NCI-H2196 treated with DMSO at 0.1 percent for 48 hours (cell line): ENCODE measurements around the gene ZSWIM5.
"Not testable (repeated sequence)": the region's sequence is repeated elsewhere in the genome, so short reads cannot be mapped to it uniquely, and the experiment has no call there.

Experiments
- DNase-seq: peaks from one replicate; lab custom pipeline; 2025; ENCODE audit not compliant: unreplicated experiment; lab: John Stamatoyannopoulos, UW

ZSWIM5 gene

DNA sequence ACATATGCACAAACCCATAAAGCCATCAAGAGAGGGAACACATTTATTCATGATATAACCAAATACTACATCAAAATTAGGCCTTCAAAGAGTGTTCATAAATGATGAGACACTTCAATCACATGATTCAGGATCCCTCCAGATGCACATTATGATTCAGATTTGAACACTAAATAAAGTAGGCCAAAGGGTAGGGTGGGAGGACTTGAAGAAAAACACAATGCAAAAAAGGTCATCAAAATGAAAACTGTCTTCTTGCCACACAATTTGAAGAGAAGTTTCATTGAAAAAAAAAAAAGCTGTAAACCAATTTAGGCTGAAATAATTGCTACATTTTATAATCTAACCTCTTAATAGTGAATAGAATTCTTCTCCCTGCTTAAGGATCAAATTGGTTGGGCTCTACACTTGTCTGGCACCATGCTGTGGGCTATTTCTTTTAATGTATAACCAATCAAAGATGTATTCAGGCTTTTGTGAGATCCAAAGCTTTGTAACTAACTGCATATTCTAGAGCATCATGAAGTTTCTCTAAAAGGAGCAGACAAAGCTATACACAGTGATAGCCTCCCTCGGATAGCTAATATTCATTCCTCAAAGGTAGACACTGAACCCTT lies 58.1 kb downstream of the ZSWIM5 start:
- no peak for DNase-seq

DNA sequence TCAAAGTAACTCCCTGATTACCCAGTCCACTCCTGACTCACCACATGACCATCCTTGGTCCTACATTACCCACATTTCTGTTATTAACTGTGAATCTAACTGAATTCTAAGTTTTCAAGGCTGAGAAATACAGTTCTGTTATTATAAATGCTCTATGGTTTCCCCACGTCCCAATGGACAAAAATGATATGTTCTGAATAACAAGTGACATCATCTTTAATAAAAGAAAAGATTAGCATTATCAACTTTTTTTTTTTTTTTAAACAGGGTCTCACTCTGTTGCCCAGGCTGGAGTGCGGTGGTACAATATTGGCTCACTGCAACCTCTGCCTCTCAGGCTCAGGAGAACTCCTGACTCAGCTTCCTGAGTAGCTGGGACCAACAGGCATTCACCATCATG lies 59.6 kb downstream of the ZSWIM5 start:
- no peak for DNase-seq

DNA sequence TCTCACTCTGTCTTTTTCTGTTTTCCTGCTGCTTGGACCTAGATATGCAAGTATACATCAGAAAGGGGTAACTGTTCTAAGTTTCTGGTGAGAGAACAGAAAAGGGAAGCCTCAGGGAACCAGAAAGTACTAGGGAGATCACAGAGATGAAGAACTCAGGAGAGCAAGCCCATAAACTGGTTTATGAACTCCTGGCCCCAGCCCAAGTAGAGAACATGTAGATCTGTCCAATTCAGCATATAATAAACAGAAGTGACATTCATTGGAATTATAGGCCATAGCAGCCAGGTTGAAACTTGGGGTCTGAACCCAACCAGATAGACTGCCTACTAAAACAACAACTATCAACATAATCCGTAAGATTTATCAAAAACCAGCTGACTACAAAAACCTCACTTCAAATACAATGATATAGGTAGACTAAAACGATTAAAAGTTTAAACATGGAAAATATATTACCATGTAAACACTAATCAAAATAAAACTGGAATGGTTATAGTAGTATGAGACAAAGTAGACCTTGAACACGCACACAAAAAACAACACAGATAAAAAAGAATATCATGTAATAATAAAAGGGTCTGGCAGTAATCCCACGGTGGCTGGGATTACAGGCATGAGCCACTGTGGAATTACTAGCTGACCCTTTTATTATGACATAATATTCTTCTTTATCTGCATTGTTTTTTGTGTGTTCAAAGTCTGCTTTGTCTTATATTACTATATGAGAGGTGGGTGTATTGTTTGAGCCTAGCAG lies 65.0 kb downstream of the ZSWIM5 start:
- DNase-seq: no peak

GRCh38 chr1:45136984-45137383 lies 69.4 kb downstream of the ZSWIM5 start:
- DNase-seq: no peak

DNA sequence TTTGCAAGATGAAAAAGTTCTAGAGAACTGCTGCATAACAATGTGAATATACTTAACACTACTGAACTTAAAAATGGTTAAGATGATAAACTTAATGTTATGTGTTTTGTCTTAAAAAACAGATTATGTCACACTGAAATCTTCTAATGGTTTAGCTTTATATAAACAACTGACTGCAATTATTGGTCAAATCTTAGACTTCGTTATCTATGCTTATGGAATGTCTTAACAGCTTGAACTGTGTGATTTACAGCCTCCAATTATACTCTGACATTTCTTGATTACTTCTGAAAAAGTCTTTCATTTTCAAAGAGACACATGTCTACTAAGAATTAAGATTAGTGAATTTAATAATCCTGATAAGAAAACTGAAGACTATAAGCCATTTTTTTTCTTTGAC lies 71.1 kb downstream of the ZSWIM5 start:
- DNase-seq: no peak

GRCh38 chr1:45134461-45134873 lies 71.9 kb downstream of the ZSWIM5 start:
- no peak for DNase-seq

DNA sequence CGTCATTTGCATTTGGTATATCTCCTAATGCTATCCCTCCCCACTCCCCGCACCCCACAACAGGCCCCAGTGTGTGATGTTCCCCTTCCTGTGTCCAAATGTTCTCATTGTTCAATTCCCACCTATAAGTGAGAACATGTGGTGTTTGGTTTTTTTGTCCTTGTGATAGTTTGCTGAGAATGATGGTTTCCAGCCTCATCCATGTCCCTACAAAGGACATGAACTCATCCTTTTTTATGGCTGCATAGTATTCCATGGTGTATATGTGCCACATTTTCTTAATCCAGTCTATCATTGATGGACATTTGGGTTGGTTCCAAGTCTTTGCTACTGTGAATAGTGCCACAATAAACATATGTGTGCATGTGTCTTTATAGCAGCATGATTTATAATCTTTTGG lies 73.7 kb downstream of the ZSWIM5 start:
- DNase-seq: not testable (repeated sequence)

DNA sequence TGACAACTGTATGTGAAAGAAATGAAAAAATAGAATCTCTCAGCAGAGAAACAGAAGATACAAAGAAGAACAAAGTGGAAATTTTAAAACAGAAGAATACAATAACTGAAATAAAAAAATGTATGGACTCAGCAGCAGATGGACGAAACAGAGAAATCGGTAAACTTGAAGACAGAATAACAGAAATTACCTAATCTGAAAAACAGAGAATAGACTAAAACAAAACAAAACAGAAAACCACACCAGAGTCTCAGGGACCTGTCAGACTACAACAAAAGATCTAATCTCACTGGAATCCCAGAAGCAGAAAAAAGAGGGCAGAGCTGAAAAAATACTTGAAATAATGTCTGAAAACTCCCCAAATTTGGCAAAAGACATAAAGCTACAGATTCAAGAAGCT lies 83.0 kb downstream of the ZSWIM5 start:
- DNase-seq: no peak

DNA sequence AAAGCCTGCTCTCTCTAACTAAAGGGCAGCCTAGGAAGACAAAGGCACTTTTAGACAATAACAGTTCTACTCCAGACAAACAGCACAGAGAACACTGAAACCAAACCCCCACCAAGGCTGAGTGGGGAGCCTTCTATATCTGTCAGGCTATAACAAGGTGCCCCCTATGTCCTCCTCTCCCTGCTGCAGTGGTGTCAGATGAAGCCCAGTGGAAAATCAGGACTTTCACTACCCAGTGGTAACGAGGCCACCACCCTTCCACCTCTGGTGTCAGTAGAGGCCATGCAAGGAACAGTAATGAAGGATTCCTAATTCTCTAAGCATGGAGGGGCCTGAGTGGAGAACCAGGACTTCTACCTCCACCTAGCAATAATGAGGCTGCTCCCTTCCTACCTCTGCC lies 83.7 kb downstream of the ZSWIM5 start:
- DNase-seq: no peak

DNA sequence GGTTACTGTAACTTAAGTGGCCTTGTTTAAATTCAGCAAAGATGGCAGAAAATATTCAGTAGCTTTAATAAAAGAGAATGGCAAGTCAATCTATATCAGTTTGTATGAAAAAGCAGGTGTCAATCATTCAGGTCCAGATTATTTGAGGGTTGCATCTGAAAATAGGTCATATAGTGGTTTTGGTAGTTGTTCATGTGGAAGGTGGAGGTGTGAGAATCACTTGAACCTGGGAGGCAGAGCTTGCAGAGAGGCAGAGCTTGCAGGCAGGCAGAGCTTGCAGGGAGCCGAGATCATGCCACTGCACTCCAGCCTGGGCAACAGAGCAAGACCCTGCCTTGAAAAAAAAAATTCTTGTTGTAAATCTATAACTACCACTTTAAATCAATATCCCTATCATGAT lies 88.6 kb downstream of the ZSWIM5 start:
- no peak for DNase-seq

DNA sequence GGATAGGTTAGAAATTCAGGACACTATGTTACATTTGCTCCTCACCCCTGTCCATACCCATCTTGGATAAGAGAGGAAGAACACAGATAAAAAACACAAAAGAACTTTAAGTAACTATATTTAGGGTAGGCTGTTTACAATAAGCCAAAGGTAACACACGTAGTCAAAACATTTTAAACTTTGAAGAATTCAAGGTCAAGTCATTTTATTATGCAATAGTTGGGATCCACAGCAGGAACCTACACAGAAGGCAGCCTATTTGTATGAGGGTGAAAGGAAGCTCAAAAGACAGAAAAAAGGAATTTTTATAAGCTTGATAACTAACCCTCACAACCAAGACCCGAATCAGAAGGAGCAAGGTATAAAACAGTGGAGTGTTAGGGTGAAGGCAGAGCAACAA lies 89.6 kb downstream of the ZSWIM5 start:
- no peak for DNase-seq

DNA sequence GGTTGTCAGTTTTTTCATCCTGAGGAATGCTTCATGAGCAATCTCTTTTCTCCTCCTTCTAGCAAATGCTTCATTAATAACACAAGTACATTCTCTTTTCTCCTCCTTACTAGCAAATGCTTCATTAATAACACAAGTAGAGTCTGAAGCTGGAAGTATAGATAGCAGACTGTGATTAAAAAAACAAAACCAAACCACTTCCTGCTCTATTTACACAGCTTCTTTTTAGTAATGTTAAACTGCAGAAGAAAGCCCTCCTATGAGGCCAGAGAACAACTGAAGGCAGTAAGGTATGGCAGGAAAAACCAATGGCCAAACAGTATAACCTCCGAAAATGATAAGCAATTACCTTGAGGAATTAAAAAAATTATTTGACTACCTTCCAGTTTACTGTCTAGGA lies 90.1 kb downstream of the ZSWIM5 start:
- DNase-seq: no peak

- DNase-seq: not testable (repeated sequence)
Observed at GRCh38 chr1:45115198-45115597, 91.2 kb downstream of the ZSWIM5 start.

DNA sequence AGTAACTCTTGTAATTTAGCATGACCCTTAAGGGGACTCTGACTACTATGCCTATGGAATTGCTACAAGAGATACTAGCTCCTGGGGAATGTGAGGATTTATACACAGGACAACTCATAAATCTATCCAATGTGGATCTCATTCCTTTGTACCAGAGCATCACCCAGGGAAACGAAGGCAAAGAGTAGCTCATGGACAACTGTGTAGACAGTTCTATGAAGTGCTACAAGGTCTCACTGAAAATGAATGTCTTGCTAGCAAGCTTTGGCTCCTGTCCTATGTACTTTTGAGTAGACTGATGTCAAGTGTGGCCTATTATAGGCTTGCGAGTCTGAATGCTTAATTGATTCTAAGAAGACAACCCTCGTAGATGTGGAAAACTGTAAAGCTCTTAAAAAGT lies 93.7 kb downstream of the ZSWIM5 start:
- DNase-seq: no peak

DNA sequence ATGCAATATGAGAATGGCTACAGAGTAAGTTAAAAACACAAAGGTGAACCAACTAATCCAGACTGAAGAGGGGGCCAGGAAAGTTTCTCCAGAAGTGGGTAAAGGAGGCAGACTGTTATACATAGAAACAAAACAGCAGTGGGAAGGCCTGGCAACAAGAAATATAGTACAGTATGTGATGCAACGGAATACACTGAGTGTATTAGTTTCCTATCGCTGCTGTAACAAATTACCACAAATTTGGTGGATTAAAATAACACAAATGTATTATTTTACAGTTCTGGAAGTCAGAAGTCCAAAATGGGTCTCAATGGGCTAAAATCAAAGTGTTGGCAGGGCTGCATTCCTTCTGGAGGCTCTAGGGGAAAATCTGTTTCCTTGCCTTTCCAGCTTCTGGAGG lies 95.2 kb downstream of the ZSWIM5 start:
- DNase-seq: no peak

GRCh38 chr1:45107782-45108181 lies 98.6 kb downstream of the ZSWIM5 start:
- no peak for DNase-seq

- DNase-seq: not testable (repeated sequence)
Observed at GRCh38 chr1:45106864-45107263, 99.5 kb downstream of the ZSWIM5 start.

DNA sequence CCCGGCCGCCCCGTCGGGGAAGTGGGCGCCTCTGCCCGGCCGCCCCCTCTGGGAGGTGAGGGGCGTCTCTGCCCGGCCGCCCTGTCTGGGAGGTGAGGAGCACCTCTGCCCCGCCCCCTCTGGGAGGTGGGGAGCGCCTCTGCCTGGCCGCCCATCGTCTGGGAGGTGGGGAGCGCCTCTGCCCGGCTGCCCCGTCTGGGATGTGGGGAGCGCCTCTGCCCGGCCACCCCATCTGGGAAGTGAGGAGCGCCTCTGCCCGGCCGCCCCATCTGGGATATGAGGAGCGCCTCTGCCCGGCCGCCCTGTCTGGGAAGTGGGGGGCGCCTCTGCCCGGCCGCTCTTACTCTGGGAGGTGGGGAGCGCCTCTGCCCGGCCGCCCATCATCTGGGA lies 100.3 kb downstream of the ZSWIM5 start:
- not testable (repeated sequence) for DNase-seq

- not testable (repeated sequence) for DNase-seq
Observed at GRCh38 chr1:45105486-45106155, 100.8 kb downstream of the ZSWIM5 start.

- no peak for DNase-seq
Observed at GRCh38 chr1:45103534-45103933, 102.9 kb downstream of the ZSWIM5 start.

DNA sequence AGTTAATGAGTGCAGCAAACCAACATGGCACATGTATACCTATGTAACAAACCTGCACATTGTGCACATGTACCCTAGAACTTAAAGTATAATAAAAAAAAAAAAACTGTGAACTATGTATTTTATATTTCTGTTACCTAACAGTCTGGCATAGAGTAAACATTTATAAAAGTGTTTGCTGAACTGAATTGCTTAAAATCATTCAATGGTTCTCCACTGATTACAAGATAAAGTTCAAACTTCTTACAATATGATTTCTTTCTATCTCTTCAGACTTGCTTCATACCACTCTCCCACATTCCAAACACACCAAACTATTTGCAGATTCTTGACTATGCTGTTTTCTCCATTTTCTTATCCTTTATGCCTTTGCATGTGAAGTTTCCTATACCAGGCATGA lies 104.5 kb downstream of the ZSWIM5 start:
- no peak for DNase-seq

GRCh38 chr1:45101528-45101927 lies 104.9 kb downstream of the ZSWIM5 start:
- DNase-seq: not testable (repeated sequence)
